NCI-H187 treated with DMSO at 0.1 percent for 48 hours (cell line): ENCODE results near the gene RASA1.

Source experiments
- DNase-seq: peaks from one replicate; lab custom pipeline; 2025; lab: John Stamatoyannopoulos, UW

RASA1 gene

GRCh38 chr5:87403899-87404298 lies 136.2 kb downstream of the RASA1 start:
- no peak for DNase-seq

GRCh38 chr5:87404359-87404758 lies 136.7 kb downstream of the RASA1 start:
- no peak for DNase-seq

- DNase-seq: no peak
These were observed 137.9 kb downstream of the RASA1 start for GRCh38 chr5:87405472-87406155.

GRCh38 chr5:87408204-87408603 lies 140.5 kb downstream of the RASA1 start:
- no peak for DNase-seq

- DNase-seq: no peak
These were observed 143.2 kb downstream of the RASA1 start for GRCh38 chr5:87410931-87411330.

GRCh38 chr5:87411586-87411972 lies 143.9 kb downstream of the RASA1 start:
- no peak for DNase-seq

- DNase-seq: no peak
These were observed 144.4 kb downstream of the RASA1 start for GRCh38 chr5:87411973-87412629.

GRCh38 chr5:87412630-87413342 lies 145.1 kb downstream of the RASA1 start, which contains the start of gene CCNH:
Gene CCNH (minus strand): TSS chr5:87412930. CDS start chr5:87412794, 136 bp downstream.
- peak; percentile 77 for DNase-seq

- DNase-seq: no peak
These were observed 145.6 kb downstream of the RASA1 start for GRCh38 chr5:87413343-87413645.

GRCh38 chr5:87418506-87418905 lies 150.8 kb downstream of the RASA1 start:
- no peak for DNase-seq

GRCh38 chr5:87421307-87421706 lies 153.6 kb downstream of the RASA1 start:
- DNase-seq: no peak

- DNase-seq: no peak
These were observed 156.1 kb downstream of the RASA1 start for GRCh38 chr5:87423755-87424154.

GRCh38 chr5:87430863-87431457 lies 163.3 kb downstream of the RASA1 start:
- no peak for DNase-seq

- no peak for DNase-seq
These were observed 164.8 kb downstream of the RASA1 start for GRCh38 chr5:87432460-87432859.

- no peak for DNase-seq
These were observed 166.3 kb downstream of the RASA1 start for GRCh38 chr5:87433945-87434344.

GRCh38 chr5:87434461-87434860 lies 166.8 kb downstream of the RASA1 start:
- DNase-seq: no peak

GRCh38 chr5:87435144-87435694 lies 167.5 kb downstream of the RASA1 start:
- DNase-seq: no peak

- DNase-seq: no peak
These were observed 170.0 kb downstream of the RASA1 start for GRCh38 chr5:87437724-87438123.

GRCh38 chr5:87438231-87438630 lies 170.5 kb downstream of the RASA1 start:
- no peak for DNase-seq
